Measurements from ENCODE around the gene PHLDB3.

PHLDB3 gene

GRCh38 chr19:43506629-43507028 is 2.1 kb upstream of the PHLDB3 start:
- DNase-seq: no peak
- no peak overlapping the region for H3K4me3 ChIP-seq (ENCODE audit: control insufficient read depth in 1 of 7, extremely low read depth in 1 of 7, insufficient read depth in 4 of 7, low read depth in 2 of 7, low read length in 6 of 7)
- 96% methylated on average over 5 of the region's 5 CpGs for WGBS (ENCODE audit: insufficient coverage)
- H3K36me3 ChIP-seq (ENCODE audit: control insufficient read depth in 4 of 4, insufficient read depth in 4 of 4, low read length in 3 of 4): peaks cover 8 to 35% (median 27%) of the 10 kb centered on the region in 4 experiments
- POLR2A ChIA-PET: no interaction called here
- H3K27ac ChIP-seq (ENCODE audit: insufficient read depth in 1 of 2, low read depth in 1 of 2, low read length in 2 of 2, poor library complexity in 1 of 2, severe bottlenecking in 2 of 2): no peak overlapping the region
- no peaks in the 10 kb centered on the region for H3K9me3 ChIP-seq (ENCODE audit: control extremely low read depth in 1 of 5, control insufficient read depth in 4 of 5, insufficient read depth in 2 of 5, low read depth in 1 of 5, low read length in 4 of 5)
- H3K27me3 ChIP-seq (replicated peaks in 2 of 5; ENCODE audit: control insufficient read depth in 4 of 5, insufficient read depth in 5 of 5, low read length in 4 of 5): no peaks in the 10 kb centered on the region
- CTCF ChIA-PET: no interaction called here
- H3K4me1 ChIP-seq (ENCODE audit: control extremely low read depth in 1 of 4, control insufficient read depth in 4 of 4, insufficient read depth in 4 of 4, low read length in 3 of 4): peaks cover 0 to 24% (median 20%) of the 10 kb centered on the region in 4 experiments

DNA sequence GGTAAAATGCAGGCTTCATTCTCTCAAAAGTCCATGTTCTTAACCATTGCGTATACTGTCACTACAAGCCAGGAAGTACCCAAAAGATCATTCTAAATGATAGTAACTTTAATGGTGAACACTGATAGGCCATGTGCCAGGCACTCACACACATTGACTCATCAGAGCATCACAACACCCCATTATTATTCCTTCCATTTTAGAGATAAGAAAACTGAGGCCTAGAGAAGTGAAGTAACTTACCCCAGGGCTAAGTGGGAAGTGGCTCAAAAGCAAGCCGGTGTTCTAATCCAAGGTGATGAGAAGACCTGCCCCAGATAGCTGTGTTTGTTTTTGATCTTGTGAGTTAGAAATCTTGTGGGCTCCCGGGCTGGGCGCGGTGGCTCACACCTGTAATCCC is 1.4 kb upstream of the PHLDB3 start:
- Histone ChIP-seq H3K36me3 (ENCODE audit: control insufficient read depth in 4 of 4, insufficient read depth in 4 of 4, low read length in 3 of 4) (peaks cover 6 to 32% (median 23%) of the 10 kb centered on the region in 4 experiments), H3K4me3 (ENCODE audit: control insufficient read depth in 1 of 7, extremely low read depth in 1 of 7, insufficient read depth in 4 of 7, low read depth in 2 of 7, low read length in 6 of 7) (no peak overlapping the region), H3K27me3 (replicated peaks in 2 of 5; ENCODE audit: control insufficient read depth in 4 of 5, insufficient read depth in 5 of 5, low read length in 4 of 5) (no peaks in the 10 kb centered on the region), H3K9me3 (ENCODE audit: control extremely low read depth in 1 of 5, control insufficient read depth in 4 of 5, insufficient read depth in 2 of 5, low read depth in 1 of 5, low read length in 4 of 5) (no peaks in the 10 kb centered on the region), H3K4me1 (ENCODE audit: control extremely low read depth in 1 of 4, control insufficient read depth in 4 of 4, insufficient read depth in 4 of 4, low read length in 3 of 4) (peaks cover 0 to 24% (median 20%) of the 10 kb centered on the region in 4 experiments), H3K27ac (ENCODE audit: insufficient read depth in 1 of 2, low read depth in 1 of 2, low read length in 2 of 2, poor library complexity in 1 of 2, severe bottlenecking in 2 of 2) (no peak overlapping the region)
- 96% methylated on average over 5 of the region's 5 CpGs for WGBS (ENCODE audit: insufficient coverage)
- DNase-seq: no peak
- ChIA-PET POLR2A (no interaction called here), CTCF (interaction anchor here (1.0 kb wide), 1 partner anchor 15 kb away, joined by 6 read pairs; no protein-coding TSS in a partner anchor)

GRCh38 chr19:43505186-43505456 is 575 bp upstream of the PHLDB3 start:
- peaks cover 0 to 24% (median 20%) of the 10 kb centered on the region in 4 experiments for H3K4me1 ChIP-seq (ENCODE audit: control extremely low read depth in 1 of 4, control insufficient read depth in 4 of 4, insufficient read depth in 4 of 4, low read length in 3 of 4)
- peak overlapping the region in 1 of 2 experiments; percentile 25 for H3K27ac ChIP-seq (ENCODE audit: insufficient read depth in 1 of 2, low read depth in 1 of 2, low read length in 2 of 2, poor library complexity in 1 of 2, severe bottlenecking in 2 of 2)
- 67% methylated on average over 1 of the region's 3 CpGs for WGBS (ENCODE audit: insufficient coverage)
- H3K9me3 ChIP-seq (ENCODE audit: control extremely low read depth in 1 of 5, control insufficient read depth in 4 of 5, insufficient read depth in 2 of 5, low read depth in 1 of 5, low read length in 4 of 5): no peaks in the 10 kb centered on the region
- H3K27me3 ChIP-seq (replicated peaks in 2 of 5; ENCODE audit: control insufficient read depth in 4 of 5, insufficient read depth in 5 of 5, low read length in 4 of 5): no peaks in the 10 kb centered on the region
- H3K36me3 ChIP-seq (ENCODE audit: control insufficient read depth in 4 of 4, insufficient read depth in 4 of 4, low read length in 3 of 4): peaks cover 6 to 29% (median 19%) of the 10 kb centered on the region in 4 experiments
- CTCF ChIA-PET: interaction anchor here (0.9 to 1.5 kb wide), 6 partner anchors 12 to 76 kb away, joined by 3 to 6 read pairs (median 4); partner anchors contain the start of gene ETHE1
- POLR2A ChIA-PET: no interaction called here
- peak overlapping the region in 4 of 7 experiments; percentile 67 to 93 (median 82) for H3K4me3 ChIP-seq (ENCODE audit: control insufficient read depth in 1 of 7, extremely low read depth in 1 of 7, insufficient read depth in 4 of 7, low read depth in 2 of 7, low read length in 6 of 7)
- DNase-seq: no peak

DNA sequence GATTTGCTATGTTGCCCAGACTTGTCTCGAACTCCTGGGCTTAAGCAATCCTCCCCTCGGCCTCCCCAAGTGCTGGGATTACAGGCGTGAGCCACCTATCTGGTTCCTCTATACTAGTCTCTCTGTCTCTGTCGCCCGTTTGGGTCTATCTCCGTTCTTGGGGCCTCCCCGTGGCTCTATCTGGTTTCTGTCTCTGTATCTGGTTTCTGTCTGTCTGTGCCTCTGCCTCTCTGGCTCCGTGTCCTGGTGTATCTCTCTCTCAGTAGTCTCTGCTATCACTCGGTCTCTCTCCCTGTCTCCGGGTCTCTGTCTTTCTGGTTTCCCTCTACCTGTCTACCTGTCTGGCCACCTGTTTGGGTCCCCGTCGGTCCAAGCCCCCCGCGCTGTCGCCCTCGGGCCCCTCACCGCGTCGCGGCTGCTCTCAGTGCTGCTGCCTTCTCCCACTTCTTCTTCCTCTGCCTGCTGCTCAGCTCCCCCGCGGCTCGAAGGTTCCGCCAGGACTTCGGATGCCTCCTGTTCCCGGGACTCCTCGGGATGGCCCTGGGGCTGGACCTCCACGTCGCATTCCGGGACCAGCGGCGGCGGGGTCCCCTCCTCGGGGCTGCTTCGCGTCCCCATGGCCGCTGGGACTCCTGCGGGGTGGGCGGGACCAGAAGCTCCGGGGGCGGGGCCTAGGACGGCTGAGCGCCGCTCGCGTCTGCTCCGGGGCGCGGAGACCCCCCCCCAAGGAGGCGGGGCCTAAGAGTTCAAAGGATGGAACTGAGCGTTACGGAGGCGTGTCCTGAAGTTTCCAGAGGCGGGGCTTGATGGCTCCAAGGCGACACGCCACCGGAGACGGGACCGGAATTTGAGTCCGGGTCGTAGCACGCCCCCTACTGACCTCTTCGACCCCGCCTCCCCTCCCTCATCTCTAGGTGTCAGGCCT is 783 bp downstream of the PHLDB3 start:
- WGBS (ENCODE audit: insufficient coverage): 2% methylated on average over 59 of the region's 64 CpGs
- Histone ChIP-seq H3K9me3 (ENCODE audit: control extremely low read depth in 1 of 5, control insufficient read depth in 4 of 5, insufficient read depth in 2 of 5, low read depth in 1 of 5, low read length in 4 of 5) (no peaks in the 10 kb centered on the region), H3K4me3 (ENCODE audit: control insufficient read depth in 1 of 7, extremely low read depth in 1 of 7, insufficient read depth in 4 of 7, low read depth in 2 of 7, low read length in 6 of 7) (peak overlapping the region; percentile 70 to 93 (median 85)), H3K36me3 (ENCODE audit: control insufficient read depth in 4 of 4, insufficient read depth in 4 of 4, low read length in 3 of 4) (peaks cover 1 to 20% (median 13%) of the 10 kb centered on the region in 4 experiments), H3K27me3 (replicated peaks in 2 of 5; ENCODE audit: control insufficient read depth in 4 of 5, insufficient read depth in 5 of 5, low read length in 4 of 5) (no peaks in the 10 kb centered on the region), H3K4me1 (ENCODE audit: control extremely low read depth in 1 of 4, control insufficient read depth in 4 of 4, insufficient read depth in 4 of 4, low read length in 3 of 4) (peaks cover 0 to 24% (median 20%) of the 10 kb centered on the region in 4 experiments), H3K27ac (ENCODE audit: insufficient read depth in 1 of 2, low read depth in 1 of 2, low read length in 2 of 2, poor library complexity in 1 of 2, severe bottlenecking in 2 of 2) (peak overlapping the region in 1 of 2 experiments; percentile 79)
- POLR2A ChIA-PET: interaction anchor here (0.7 to 1.4 kb wide), 2 partner anchors 40 to 94 kb away, joined by 3 to 6 read pairs; no protein-coding TSS in a partner anchor
- DNase-seq: peak; percentile 94 to 97 (median 95)
- CTCF ChIA-PET: interaction anchor here (0.6 to 1.5 kb wide), 7 partner anchors 15 to 75 kb away, joined by 3 to 6 read pairs (median 3); no protein-coding TSS in a partner anchor

DNA sequence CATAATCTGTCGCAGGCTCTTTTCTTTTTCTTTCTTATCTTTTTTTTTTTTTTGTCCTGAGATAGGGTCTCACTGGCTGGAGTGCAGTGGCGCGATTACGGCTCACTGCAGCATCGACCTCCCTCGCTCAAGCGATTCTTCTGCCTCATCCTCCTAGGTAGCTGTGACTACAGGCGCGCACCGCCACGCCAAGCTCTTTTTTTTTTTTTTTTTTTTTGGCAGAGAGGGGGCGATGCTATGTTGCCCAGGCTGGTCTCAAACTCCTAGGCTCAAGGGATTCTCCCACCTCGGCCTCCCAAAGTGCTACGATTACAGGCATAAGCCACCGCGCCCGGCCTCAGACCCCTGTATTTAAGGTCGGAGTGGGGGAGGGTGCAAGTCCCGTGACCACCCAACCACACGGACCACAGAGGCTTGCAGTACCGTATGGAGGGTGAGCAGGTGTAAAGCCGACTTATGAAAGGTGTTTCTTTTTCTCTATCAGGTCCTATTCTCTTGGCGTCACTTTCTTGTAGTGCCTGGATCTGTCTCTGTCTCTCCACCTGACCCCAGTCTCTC is 2.0 kb downstream of the PHLDB3 start:
- Histone ChIP-seq H3K4me3 (ENCODE audit: control insufficient read depth in 1 of 7, extremely low read depth in 1 of 7, insufficient read depth in 4 of 7, low read depth in 2 of 7, low read length in 6 of 7) (no peak overlapping the region), H3K27me3 (replicated peaks in 2 of 5; ENCODE audit: control insufficient read depth in 4 of 5, insufficient read depth in 5 of 5, low read length in 4 of 5) (no peaks in the 10 kb centered on the region), H3K36me3 (ENCODE audit: control insufficient read depth in 4 of 4, insufficient read depth in 4 of 4, low read length in 3 of 4) (peaks cover 0 to 16% (median 9%) of the 10 kb centered on the region in 4 experiments), H3K9me3 (ENCODE audit: control extremely low read depth in 1 of 5, control insufficient read depth in 4 of 5, insufficient read depth in 2 of 5, low read depth in 1 of 5, low read length in 4 of 5) (no peaks in the 10 kb centered on the region), H3K4me1 (ENCODE audit: control extremely low read depth in 1 of 4, control insufficient read depth in 4 of 4, insufficient read depth in 4 of 4, low read length in 3 of 4) (peaks cover 0 to 24% (median 20%) of the 10 kb centered on the region in 4 experiments), H3K27ac (ENCODE audit: insufficient read depth in 1 of 2, low read depth in 1 of 2, low read length in 2 of 2, poor library complexity in 1 of 2, severe bottlenecking in 2 of 2) (no peak overlapping the region)
- POLR2A ChIA-PET: no interaction called here
- WGBS (ENCODE audit: insufficient coverage): 98% methylated on average over 15 of the region's 23 CpGs
- CTCF ChIA-PET: no interaction called here
- DNase-seq: no peak

- 97% methylated on average over 33 of the region's 43 CpGs for WGBS (ENCODE audit: insufficient coverage)
- no peak overlapping the region for H3K27ac ChIP-seq (ENCODE audit: insufficient read depth in 1 of 2, low read depth in 1 of 2, low read length in 2 of 2, poor library complexity in 1 of 2, severe bottlenecking in 2 of 2)
- no peaks in the 10 kb centered on the region for H3K9me3 ChIP-seq (ENCODE audit: control extremely low read depth in 1 of 5, control insufficient read depth in 4 of 5, insufficient read depth in 2 of 5, low read depth in 1 of 5, low read length in 4 of 5)
- peaks cover 0 to 24% (median 20%) of the 10 kb centered on the region in 4 experiments for H3K4me1 ChIP-seq (ENCODE audit: control extremely low read depth in 1 of 4, control insufficient read depth in 4 of 4, insufficient read depth in 4 of 4, low read length in 3 of 4)
- ChIA-PET CTCF (no interaction called here), POLR2A (no interaction called here)
- H3K4me3 ChIP-seq (ENCODE audit: control insufficient read depth in 1 of 7, extremely low read depth in 1 of 7, insufficient read depth in 4 of 7, low read depth in 2 of 7, low read length in 6 of 7): no peak overlapping the region
- H3K36me3 ChIP-seq (ENCODE audit: control insufficient read depth in 4 of 4, insufficient read depth in 4 of 4, low read length in 3 of 4): peaks cover 0 to 22% (median 12%) of the 10 kb centered on the region in 4 experiments
- no peaks in the 10 kb centered on the region for H3K27me3 ChIP-seq (replicated peaks in 2 of 5; ENCODE audit: control insufficient read depth in 4 of 5, insufficient read depth in 5 of 5, low read length in 4 of 5)
- DNase-seq: no peak
These were observed 2.7 kb downstream of the PHLDB3 start for GRCh38 chr19:43501661-43502418.

Data from common myeloid progenitor, CD34-positive (primary cell).